ENCODE results near the gene KLHL2.

Gene KLHL2

DNA sequence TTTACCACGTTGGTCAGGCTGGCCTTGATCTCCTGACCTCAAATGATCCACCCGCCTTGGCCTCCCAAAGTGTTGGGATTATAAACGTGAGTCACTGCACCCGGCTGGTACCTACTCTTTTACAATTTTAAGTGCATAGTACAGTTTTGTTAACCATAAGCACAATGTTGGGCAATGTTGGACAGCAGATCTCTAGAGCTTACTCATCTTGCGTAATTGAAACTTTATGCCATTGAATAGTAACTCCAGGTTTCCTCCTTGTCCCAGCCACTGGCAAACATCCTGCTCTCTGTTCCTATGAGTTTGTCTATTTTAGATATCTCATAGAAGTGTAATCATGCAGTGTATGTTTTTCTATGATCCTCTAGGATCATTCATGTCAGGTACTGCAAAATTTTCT is 162.2 kb downstream of the KLHL2 start:
- H3K27ac ChIP-seq: no peak overlapping the region
- no peaks in the 10 kb centered on the region for H3K79me2 ChIP-seq (ENCODE audit: insufficient read depth, low read depth)
- no peak overlapping the region for H3K4me3 ChIP-seq (IDR thresholded peaks at IDR 0.05; ENCODE audit: insufficient read depth, low read depth, low read length)
- H2AFZ ChIP-seq (ENCODE audit: low read depth): no peak overlapping the region
- TF ChIP-seq, protein P1, sequence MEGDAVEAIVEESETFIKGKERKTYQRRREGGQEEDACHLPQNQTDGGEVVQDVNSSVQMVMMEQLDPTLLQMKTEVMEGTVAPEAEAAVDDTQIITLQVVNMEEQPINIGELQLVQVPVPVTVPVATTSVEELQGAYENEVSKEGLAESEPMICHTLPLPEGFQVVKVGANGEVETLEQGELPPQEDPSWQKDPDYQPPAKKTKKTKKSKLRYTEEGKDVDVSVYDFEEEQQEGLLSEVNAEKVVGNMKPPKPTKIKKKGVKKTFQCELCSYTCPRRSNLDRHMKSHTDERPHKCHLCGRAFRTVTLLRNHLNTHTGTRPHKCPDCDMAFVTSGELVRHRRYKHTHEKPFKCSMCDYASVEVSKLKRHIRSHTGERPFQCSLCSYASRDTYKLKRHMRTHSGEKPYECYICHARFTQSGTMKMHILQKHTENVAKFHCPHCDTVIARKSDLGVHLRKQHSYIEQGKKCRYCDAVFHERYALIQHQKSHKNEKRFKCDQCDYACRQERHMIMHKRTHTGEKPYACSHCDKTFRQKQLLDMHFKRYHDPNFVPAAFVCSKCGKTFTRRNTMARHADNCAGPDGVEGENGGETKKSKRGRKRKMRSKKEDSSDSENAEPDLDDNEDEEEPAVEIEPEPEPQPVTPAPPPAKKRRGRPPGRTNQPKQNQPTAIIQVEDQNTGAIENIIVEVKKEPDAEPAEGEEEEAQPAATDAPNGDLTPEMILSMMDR (conservative IDR thresholded peaks at IDR 0.05; ENCODE audit: low read depth, low read length): no peak
- H3K4me1 ChIP-seq (ENCODE audit: low read depth, poor library complexity, severe bottlenecking): peaks cover 3% of the 10 kb centered on the region
- no peaks in the 10 kb centered on the region for H4K20me1 ChIP-seq (ENCODE audit: insufficient read depth)
- H3K9ac ChIP-seq: no peak overlapping the region
- no peaks in the 10 kb centered on the region for H3K27me3 ChIP-seq (ENCODE audit: insufficient read depth, low read depth)
- no peaks in the 10 kb centered on the region for H3K36me3 ChIP-seq (ENCODE audit: insufficient read depth)
- no peak overlapping the region for H3K4me2 ChIP-seq

DNA sequence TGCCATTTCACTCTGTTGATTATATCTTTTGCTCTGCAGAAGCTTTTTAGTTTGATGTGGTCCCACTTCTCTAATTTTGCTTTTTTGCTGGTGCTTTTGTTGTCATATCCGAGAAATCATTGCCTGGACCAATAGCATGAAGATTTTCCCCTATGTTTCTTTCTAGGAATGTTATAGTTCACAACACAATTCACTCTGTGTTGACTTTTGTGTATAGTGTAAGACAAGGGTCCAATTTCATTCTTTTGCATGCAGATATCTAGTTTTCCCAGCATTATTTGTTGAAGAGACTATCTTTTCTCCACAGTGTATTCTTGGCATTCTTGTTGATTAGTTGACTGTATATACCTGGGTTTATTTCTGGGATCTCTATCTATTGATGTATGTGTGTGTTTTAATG is 163.2 kb downstream of the KLHL2 start:
- TF ChIP-seq, protein P1 (conservative IDR thresholded peaks at IDR 0.05; ENCODE audit: low read depth, low read length): no peak
- no peak overlapping the region for H3K9ac ChIP-seq
- no peaks in the 10 kb centered on the region for H4K20me1 ChIP-seq (ENCODE audit: insufficient read depth)
- peaks cover 5% of the 10 kb centered on the region for H3K4me1 ChIP-seq (ENCODE audit: low read depth, poor library complexity, severe bottlenecking)
- no peaks in the 10 kb centered on the region for H3K36me3 ChIP-seq (ENCODE audit: insufficient read depth)
- H2AFZ ChIP-seq (ENCODE audit: low read depth): no peak overlapping the region
- no peak overlapping the region for H3K4me3 ChIP-seq (IDR thresholded peaks at IDR 0.05; ENCODE audit: insufficient read depth, low read depth, low read length)
- no peaks in the 10 kb centered on the region for H3K27me3 ChIP-seq (ENCODE audit: insufficient read depth, low read depth)
- H3K27ac ChIP-seq: no peak overlapping the region
- H3K4me2 ChIP-seq: no peak overlapping the region
- H3K79me2 ChIP-seq (ENCODE audit: insufficient read depth, low read depth): no peaks in the 10 kb centered on the region
